Colonic mucosa (tissue), 4 donors: Measurements from ENCODE around the gene TRA2A. TPM values are rescaled to one million over a fixed set of nuclear protein-coding genes. Genes with fewer than 3 reads are reported as not detected.
"Not testable (repeated sequence)": the region's sequence is repeated elsewhere in the genome, so short reads cannot be mapped to it uniquely, and the experiment has no call there.

Experiments used
- DNase-seq: peaks from one replicate; pipeline ENCODE4 v3.0.0-alpha.2; 2020
- H3K27ac ChIP-seq: fragments of 200-600 bp; one replicate; pipeline ENCODE4 v1.8.0; 2021
- H3K27me3 ChIP-seq: fragments of 200-600 bp; one replicate; pipeline ENCODE4 v1.8.0; 2021
- H3K36me3 ChIP-seq: fragments of 200-600 bp; one replicate; pipeline ENCODE4 v1.8.0; 2021
- H3K4me1 ChIP-seq: fragments of 200-600 bp; one replicate; pipeline ENCODE4 v1.8.0; 2021; ENCODE audit warnings: mild to moderate bottlenecking
- H3K4me3 ChIP-seq: fragments of 200-600 bp; one replicate; pipeline ENCODE4 v1.8.0; 2021
- H3K9ac ChIP-seq, 2 donors: one replicate each; pipeline ENCODE4 v1.7.0; 2013; ENCODE audit warnings: control low read depth in 2 of 2, low read depth in 2 of 2, low read length in 2 of 2
- H3K9me3 ChIP-seq: fragments of 200-600 bp; one replicate; pipeline ENCODE4 v1.8.0; 2021
- CTCF ChIP-seq: fragments of 200-600 bp; IDR thresholded peaks from one replicate; pipeline ENCODE4 v1.8.0; 2022; ENCODE audit warnings: antibody characterized with exemption, mild to moderate bottlenecking
- intact Hi-C: fragments of 100-400 bp; cut with DNase I; formaldehyde crosslinking; loops from one replicate; pipeline ENCODE4 v1.14.1; 2022
- total RNA-seq, 2 donors: library from RNA; stranded (reverse); fragmentation: NEBNext Ultra II Directional in 1 of 2; extraction: Animal tissue kit (Norgen Biotek cat#: 25700) in 1 of 2; gene quantifications; one replicate each; pipeline ENCODE4 v1.2.1, GENCODE V29; 2021
- donor health status: healthy.
- donor health status: DM: no; HTN: no; CAD: no.
- donor health status: DM: no; HTN: no; CAD: no.

TRA2A gene
- total RNA-seq, 2 donors from 2014 or later, result 73.2 to 83.3 TPM

GRCh38 chr7:23524473-23524872 is 7.3 kb downstream of the TRA2A start:
- Histone ChIP-seq H3K27ac (no peak overlapping the region), H3K4me1 (no peaks in the 10 kb centered on the region), H3K9me3 (no peaks in the 10 kb centered on the region), H3K27me3 (no peaks in the 10 kb centered on the region), H3K36me3 (peaks cover under 1% of the 10 kb centered on the region), H3K9ac (no peak overlapping the region), H3K4me3 (no peak overlapping the region)
- DNase-seq, result no peak
- intact Hi-C loops, result no loop called here
- TF ChIP-seq CTCF, result no peak

- no peak overlapping the region for H3K27ac ChIP-seq
- no peaks in the 10 kb centered on the region for H3K4me1 ChIP-seq
- no peak for TF ChIP-seq CTCF
- H3K9me3 ChIP-seq, result no peaks in the 10 kb centered on the region
- H3K27me3 ChIP-seq, result no peaks in the 10 kb centered on the region
- no peak overlapping the region for H3K4me3 ChIP-seq
- peaks cover 10% of the 10 kb centered on the region for H3K36me3 ChIP-seq
- no peak overlapping the region for H3K9ac ChIP-seq
- intact Hi-C loops, result no loop called here
- no peak for DNase-seq
These were observed 8.2 kb downstream of the TRA2A start for GRCh38 chr7:23523486-23524075.

GRCh38 chr7:23520582-23520981 is 11.2 kb downstream of the TRA2A start:
- intact Hi-C loops, result no loop called here
- Histone ChIP-seq H3K4me1 (no peaks in the 10 kb centered on the region), H3K9ac (no peak overlapping the region), H3K9me3 (no peaks in the 10 kb centered on the region), H3K27ac (no peak overlapping the region), H3K36me3 (peaks cover 10% of the 10 kb centered on the region), H3K4me3 (no peak overlapping the region), H3K27me3 (no peaks in the 10 kb centered on the region)
- TF ChIP-seq CTCF, result no peak
- no peak for DNase-seq

GRCh38 chr7:23514755-23515154 is 17.0 kb downstream of the TRA2A start:
- Histone ChIP-seq H3K9ac (no peak overlapping the region), H3K36me3 (peaks cover 17% of the 10 kb centered on the region), H3K27ac (no peak overlapping the region), H3K27me3 (no peaks in the 10 kb centered on the region), H3K4me1 (no peaks in the 10 kb centered on the region), H3K9me3 (no peaks in the 10 kb centered on the region), H3K4me3 (no peak overlapping the region)
- TF ChIP-seq CTCF, result no peak
- no peak for DNase-seq
- intact Hi-C loops, result no loop called here

GRCh38 chr7:23513746-23514145 is 18.0 kb downstream of the TRA2A start:
- H3K9me3 ChIP-seq, H3K27me3 ChIP-seq, H3K27ac ChIP-seq, H3K4me3 ChIP-seq, H3K9ac ChIP-seq, H3K4me1 ChIP-seq, H3K36me3 ChIP-seq, DNase-seq, intact Hi-C loops: not testable (repeated sequence)

GRCh38 chr7:23494009-23494408 is 37.8 kb downstream of the TRA2A start:
- Histone ChIP-seq H3K36me3 (no peaks in the 10 kb centered on the region), H3K4me1 (no peaks in the 10 kb centered on the region), H3K27me3 (no peaks in the 10 kb centered on the region), H3K27ac (no peak overlapping the region), H3K9me3 (no peaks in the 10 kb centered on the region), H3K9ac (no peak overlapping the region), H3K4me3 (no peak overlapping the region)
- no peak for TF ChIP-seq CTCF
- DNase-seq, result no peak
- intact Hi-C loops, result no loop called here
